ENCODE measurements around the gene RAN.
"Not testable (repeated sequence)": the region's sequence is repeated elsewhere in the genome, so short reads cannot be mapped to it uniquely, and the experiment has no call there.

RAN gene

DNA sequence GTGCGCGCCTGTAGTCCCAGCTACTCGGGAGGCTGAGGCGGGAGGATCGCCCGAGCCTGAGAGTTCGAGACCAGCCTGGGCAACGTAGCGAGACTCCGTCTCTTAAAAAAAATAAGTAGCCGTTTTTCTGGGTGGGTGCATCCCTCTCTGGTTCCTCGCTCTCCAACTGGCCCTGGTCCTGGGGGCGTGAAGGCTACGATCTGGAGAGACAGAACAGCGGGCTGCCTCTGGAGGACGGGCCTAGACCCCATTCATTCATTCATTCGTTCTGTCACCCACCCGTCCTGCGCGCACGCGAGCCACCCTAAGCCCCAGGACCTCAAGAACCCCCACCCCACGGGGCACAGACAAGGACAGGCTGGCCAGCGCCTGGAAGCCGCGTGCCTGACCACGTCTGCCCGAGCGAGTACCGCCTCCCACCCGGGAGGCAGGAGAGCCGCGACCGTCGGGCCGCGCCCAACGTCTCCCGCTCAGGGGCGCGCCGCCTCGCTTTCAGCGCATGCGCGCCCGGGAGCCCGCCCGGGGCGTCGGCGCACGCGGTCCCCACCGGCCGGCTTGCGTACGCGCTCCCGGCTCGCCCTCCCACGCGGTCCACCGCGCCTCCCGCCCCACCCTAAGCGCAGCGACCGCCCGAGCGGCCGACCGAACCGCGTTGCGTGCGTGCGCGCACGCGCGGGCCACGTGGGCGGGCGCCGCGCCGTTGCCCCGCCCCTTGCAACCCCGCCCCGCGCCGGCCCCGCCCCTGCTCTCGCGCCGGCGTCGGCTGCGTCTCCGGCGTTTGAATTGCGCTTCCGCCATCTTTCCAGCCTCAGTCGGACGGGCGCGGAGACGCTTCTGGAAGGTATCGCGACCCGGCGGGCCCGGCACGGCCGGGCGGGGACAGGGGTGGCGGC lies at the start of gene RAN:
Gene RAN (plus strand): TSS at position 781 of the 893 bp plus-strand sequence. CDS start 528 bp downstream, outside the sequence.
- DNase-seq: peak; percentile 77 to 97

DNA sequence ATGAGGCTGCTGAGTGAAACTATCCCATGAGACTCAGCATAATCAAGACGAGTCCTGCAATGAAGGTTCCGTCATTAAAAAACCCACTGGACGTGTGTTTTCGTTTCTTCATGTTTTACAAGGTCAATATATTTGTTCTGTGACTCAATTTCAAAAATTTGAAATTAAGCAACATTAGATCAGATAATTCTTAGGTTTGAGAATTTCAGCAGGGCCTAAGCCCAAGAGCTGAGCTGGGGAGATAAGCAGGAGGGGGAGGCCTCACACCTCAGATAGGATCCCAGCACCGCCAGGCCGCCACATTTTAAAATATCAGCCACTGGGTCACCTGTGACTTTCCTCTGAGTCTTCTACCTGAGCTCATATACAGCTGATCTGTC lies 46.1 kb upstream of the RAN start:
- no peak for DNase-seq

GRCh38 chr12:130826151-130826801 lies 45.6 kb upstream of the RAN start:
- DNase-seq: no peak

DNA sequence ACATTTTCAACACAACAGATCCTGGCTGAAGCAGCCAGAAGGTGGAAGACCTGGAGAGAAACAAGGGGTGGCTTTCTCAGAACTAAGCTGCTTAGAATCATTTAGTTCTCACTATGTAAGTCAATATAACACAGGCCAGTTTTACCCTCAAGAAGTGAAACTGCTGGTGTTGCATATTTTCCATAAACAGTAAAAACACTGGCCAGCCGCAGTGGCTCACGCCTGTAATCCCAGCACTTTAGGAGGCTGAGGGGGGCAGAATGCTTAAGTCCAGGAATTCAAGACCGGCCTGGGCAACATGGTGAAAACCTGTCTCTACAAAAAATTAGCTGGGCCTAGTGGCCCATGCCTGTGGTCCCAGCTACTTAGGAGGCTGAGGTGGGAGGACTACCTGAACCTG lies 44.4 kb upstream of the RAN start:
- no peak for DNase-seq

DNA sequence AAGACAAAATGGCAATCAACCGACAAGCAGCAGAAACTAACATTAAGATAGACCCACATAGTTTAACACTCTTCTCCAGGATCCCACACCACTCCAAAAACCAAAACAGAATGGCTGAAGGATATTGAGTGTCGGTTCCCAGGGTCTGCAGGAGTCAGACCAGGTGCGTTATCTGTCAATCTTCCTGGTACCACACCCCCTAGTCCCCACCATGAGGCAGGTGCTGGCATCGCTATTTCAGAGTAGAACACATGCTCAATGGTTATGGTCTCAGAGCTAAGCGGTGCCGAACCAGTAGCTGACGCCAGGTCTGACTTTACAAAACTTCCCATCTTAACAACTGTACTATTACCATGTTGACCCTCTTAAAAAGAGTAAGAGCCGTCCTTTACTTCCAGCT lies 43.0 kb upstream of the RAN start:
- DNase-seq: peak in 1 of 2 experiments; percentile 17

- no peak for DNase-seq
Measured at GRCh38 chr12:130829391-130830245, 42.2 kb upstream of the RAN start.

DNA sequence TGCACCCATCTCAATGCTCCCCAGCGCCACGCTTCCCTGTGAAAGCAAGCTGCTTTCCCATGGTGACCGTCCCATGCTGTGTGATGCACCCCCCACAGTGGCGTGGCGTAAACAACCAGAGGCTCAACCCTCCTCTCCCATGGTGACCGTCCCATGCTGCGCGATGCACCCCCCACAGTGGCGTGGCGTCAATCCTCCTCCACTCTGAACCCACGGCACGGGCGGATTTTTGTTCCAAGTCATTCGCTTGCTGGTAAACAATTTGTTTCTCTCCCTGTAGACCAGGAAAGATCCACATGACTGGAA lies 41.7 kb upstream of the RAN start:
- DNase-seq: no peak

GRCh38 chr12:130831246-130831645 lies 40.6 kb upstream of the RAN start:
- DNase-seq: no peak

DNA sequence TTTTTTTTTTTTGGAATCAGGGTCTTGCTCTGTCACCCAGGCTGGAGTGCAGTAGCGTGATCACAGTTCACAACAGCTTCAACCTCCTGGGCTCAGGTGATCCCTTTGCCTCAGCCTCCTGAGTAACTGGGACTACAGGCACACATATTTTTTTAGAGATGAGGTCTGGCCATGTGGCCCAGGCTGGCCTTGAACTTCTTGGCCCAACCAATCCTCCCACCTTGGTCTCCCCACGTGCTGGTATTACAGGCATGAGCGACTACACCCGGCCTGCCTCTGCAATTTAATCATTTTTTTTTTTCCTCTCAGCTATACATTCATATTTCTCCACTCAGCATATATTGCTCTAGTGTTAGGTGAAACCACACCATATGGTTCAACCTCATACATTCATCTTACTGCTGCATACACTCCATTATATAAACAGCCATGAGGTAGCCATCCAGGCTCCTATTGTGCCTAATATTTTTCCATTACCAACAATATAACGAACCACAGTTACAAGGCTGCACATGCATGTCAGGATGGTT lies 39.9 kb upstream of the RAN start:
- no peak for DNase-seq

DNA sequence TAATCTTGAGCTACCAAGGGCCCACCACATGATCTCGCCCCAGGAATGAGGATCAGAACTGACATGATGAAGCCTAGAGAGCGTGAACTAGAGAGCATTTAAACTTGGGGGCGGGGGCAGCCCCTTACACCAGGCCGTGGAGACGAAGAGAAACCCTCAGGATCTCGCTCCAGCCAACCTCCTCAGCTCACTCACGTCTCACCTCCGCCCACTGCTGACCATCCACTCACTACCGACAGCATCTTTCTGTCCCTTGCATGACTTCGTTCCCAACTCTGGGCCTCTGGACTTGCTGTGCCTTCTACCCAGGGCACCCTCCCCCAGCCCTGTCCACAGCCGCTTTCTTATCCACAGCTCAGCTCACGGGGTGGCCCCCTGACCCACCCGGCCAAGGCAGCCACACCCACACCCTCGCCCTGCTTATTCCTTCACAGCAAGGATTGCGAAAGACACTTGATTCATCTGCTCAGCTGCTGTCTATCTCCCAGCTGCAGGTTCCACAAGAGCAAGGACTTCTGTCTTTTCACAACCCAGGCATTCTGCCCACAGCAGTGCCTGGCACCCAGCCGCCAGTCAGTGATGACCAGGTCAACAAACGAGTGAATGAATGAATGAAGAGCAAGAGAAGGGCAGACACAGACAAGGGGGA lies 39.2 kb upstream of the RAN start:
- no peak for DNase-seq

DNA sequence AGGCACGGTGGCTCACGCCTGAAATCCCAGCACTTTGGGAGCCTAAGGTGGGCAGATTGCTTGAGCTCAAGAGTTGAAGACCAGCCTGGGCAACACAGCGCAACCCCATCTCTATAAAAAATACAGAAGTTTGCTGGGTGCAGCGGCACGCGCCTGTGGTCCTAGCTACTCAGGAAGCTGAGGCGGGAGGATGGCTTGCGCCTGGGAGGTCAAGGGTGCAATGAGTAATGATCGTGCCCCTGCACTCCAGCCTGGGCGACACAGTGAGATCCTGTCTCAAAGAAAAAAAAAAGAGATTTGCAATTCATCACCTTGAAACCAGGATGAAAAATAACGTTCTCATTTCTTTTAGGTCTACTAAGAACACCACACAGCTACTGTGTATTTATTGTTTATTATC lies 36.9 kb upstream of the RAN start:
- DNase-seq: no peak

DNA sequence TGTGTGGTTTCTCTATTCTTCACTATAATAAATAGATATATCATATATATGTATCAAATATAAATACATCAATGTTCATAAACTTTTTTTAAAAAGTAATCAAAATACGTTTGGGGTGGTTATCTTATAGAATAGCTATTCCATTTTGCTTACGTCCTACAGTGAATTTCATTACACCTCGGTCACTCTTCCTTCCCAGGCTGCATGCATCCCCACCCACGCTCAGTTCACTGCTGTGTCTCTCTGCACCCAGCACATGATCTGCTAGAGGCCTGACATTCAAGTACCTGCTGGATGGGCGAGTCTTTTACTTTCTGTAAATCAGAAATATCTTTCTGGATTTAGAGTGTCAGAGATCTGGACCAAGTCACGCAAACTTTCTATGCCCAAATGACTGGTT lies 36.4 kb upstream of the RAN start:
- DNase-seq: no peak

- DNase-seq: no peak
Measured at GRCh38 chr12:130838284-130838950, 33.4 kb upstream of the RAN start.

DNA sequence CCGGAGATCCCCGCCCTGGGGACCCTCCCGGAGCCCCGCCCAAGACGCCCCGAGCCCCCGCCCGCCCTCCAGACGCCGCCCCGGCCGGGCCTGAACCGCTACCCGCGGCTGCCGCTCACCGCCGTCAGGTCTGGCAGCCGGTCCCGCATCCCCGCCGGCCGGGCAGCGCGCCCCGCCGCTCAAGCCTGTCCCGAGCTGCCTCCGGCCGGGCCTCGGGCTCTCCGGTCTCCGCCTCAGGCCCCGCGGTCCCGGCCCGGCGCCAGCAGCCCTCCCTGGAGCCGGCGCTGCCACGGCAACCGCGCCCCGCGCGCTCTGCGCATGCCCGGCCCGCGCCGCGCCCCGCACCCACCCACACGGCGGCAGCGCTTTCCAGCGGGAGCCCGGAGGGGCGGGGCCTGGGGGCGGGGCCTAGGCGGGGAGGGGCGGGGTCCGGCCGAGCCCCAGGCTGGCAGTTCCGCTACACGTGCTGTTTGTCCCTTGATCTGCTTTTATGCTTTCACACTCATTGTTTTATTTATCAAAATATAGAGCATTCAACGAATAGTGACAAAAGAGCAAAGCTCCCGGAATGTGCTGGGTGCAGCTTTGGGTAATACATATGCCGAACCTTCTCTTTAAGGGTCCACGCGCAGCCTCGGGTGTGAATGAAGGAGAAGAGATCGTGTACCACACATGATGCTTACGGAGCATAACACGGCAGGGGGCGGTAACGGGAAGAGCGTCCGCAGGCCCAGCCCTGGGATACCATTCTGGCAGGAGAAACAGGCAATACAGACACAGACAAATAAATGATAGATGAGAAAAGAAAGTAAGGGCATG lies 32.7 kb upstream of the RAN start, which contains the start of gene STX2:
Gene STX2 (minus strand): TSS at position 300 of the 819 bp plus-strand sequence. CDS start 151 bp downstream, at position 149.
- DNase-seq: peak; percentile 70 to 80

DNA sequence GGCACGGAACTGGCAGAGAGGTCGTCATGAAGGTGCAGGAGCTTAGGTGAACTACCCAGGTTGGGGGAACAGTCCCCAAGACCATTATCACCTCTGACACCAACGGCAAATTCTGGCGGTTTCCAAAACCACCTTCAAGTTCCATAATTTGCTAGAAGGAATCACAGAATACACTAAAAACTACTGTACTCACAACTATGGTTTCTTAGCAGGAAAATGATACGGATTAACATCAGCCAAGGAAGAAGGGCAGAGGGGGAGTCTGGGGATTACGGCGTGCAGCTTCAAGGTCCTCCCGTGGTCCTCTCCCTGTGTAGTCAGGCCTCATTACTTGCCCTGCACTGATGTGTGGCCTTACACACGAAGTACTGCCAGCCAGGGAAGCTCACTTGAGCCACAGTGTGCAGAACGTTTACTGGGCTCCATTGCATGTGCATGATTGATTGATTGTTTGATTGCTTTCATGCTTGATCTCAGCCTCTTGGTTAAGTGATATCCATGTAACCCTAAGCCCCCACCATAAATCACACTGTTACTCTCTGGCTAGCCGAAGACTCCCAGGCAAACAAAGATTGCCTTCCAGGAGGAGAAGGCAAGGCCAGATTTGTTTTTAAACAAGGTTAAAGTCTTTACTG lies 32.0 kb upstream of the RAN start:
- DNase-seq: no peak

DNA sequence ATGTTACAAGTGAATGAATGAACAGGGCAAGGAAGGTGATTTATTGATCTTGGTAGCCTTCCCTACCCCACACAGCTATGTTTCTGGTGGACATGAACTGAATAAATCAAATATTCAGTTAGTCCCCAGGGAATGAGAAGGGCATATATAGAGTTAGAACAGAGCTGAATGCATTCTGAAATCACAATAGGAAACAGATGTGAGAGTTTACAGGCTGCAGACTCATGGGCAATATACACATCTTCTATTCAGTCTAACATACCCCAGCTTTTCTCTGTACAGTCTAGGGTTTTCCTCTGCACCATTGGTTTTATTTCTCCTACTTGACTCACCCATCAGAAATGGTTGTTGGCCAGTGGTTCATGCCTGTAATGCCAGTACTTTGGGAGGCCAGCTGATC lies 25.5 kb upstream of the RAN start:
- DNase-seq: no peak

DNA sequence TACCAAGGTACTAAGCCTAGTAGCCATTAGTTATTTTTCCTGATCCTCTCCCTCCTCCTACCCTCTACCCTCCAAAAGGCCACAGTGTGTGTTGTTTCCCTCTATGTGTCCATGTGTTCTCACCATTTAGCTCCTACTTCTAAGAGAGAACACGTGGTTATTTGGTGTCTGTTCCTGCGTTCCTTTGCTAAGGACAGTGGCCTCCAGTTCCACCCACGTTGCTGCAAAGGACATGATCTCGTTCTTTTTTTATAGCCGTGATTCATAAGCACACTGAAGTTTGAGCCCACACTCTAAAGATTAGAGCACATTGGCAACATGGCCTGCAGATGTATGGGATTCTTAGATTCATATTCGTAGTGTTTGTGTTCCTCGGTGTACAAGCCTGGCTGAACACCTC lies 24.8 kb upstream of the RAN start:
- DNase-seq: no peak

- DNase-seq: not testable (repeated sequence)
Measured at GRCh38 chr12:130848105-130848504, 23.8 kb upstream of the RAN start.

DNA sequence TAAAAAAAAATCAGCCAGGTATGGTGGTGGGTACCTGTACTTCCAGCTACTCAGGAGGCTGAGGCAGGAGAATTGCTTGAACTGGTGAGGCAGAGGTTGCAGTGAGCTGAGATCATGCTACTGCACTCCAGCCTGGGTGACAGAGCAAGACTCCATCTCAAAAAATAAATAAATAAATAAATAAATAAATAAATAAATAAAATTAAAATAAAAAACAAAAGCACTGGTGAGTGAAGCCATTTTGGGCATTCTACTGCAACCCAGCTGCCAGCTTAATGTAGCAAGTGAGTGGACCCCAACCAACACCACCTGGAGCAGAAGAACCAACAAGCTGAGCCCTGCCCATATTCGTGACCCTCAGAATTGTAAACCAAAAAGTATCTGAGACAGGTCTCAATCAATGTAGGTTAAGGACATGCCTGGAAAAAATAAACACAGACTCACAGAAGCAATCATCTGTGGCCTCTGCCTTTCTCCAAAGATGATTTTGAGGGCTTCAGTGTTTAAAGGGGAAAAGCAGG lies 23.0 kb upstream of the RAN start:
- DNase-seq: not testable (repeated sequence)

All from NCI-H187 (cell line).